K562 (cell line): ENCODE measurements around the gene AGMO. TPM values are rescaled to one million over a fixed set of nuclear protein-coding genes. Genes with fewer than 3 reads are reported as not detected.

Source experiments
- ATAC-seq: fragments of 200-7000 bp; cut with Tn5 transposase; 3 replicates; pipeline ENCODE4 v1.9.1; 2020; ENCODE audit warnings: moderate library complexity
- BruUV-seq: library from RNA; stranded (reverse); fragments of 400-500 nt; replicated peaks from 2 replicates; lab custom pipeline; 2021; lab: Mats Ljungman, UMichigan
- CTCF ChIA-PET: fragments of 300-600 bp; formaldehyde crosslinking; extraction: SDS; loops from one replicate; lab custom pipeline; 2021; ENCODE audit warnings: low intra/inter-chr PET ratio; lab: Yijun Ruan, JAX
- POLR2A ChIA-PET: fragments of 300-600, 350-650 bp; sonication (Branson Sonifier 250); formaldehyde crosslinking; extraction: SDS; loops from one replicate; lab custom pipeline; 2021; ENCODE audit warnings: antibody characterized with exemption, inconsistent platforms; lab: Yijun Ruan, JAX
- DNase-seq, 4 experiments: peaks; one replicate each; pipeline versions ENCODE4 v3.0.0 to v3.0.0-alpha.2; 2011 to 2018; ENCODE audit warnings: low spot score in 3 of 4, mixed read lengths in 3 of 4; ENCODE audit errors: extremely low read depth in 1 of 4
- FAIRE-seq: peaks from 2 replicates; lab custom pipeline; 2011; peaks lifted over from hg19 to GRCh38; lab: Jason Lieb, UNC
- H2AFZ ChIP-seq: 2 replicates; pipeline ENCODE4 v1.6.0; 2011; ENCODE audit warnings: low read depth, low read length, control low read depth, inconsistent platforms
- H3K27ac ChIP-seq: fragments of 200-600 bp; 3 replicates; pipeline ENCODE4 v1.8.0; 2011; ENCODE audit warnings: low read depth, mild to moderate bottlenecking, control low read depth, inconsistent platforms, low read length, moderate library complexity, mixed read lengths; ENCODE audit errors: extremely low read depth
- H3K27me3 ChIP-seq, 2 experiments: fragments of 300-600 bp in 1 of 2; 2 replicates in 1 of 2; 3 replicates in 1 of 2; pipeline versions ENCODE4 v1.6.0 to v1.8.0; 2011; ENCODE audit warnings: inconsistent platforms in 2 of 2, low read length in 2 of 2, mild to moderate bottlenecking in 1 of 2, mixed read lengths in 1 of 2, moderate library complexity in 1 of 2; ENCODE audit not compliant: control insufficient read depth in 2 of 2, insufficient read depth in 2 of 2
- H3K36me3 ChIP-seq: fragments of 300-600 bp; 3 replicates; pipeline ENCODE4 v1.8.0; 2011; ENCODE audit warnings: mild to moderate bottlenecking, low read length, inconsistent platforms; ENCODE audit not compliant: control insufficient read depth, insufficient read depth
- H3K4me1 ChIP-seq, 2 experiments: fragments of 200-600 bp in 1 of 2; replicated peaks in 1 of 2; 2 replicates in 1 of 2; 3 replicates in 1 of 2; pipeline versions ENCODE4 v1.5.1 to v1.8.0; 2011; ENCODE audit warnings: inconsistent platforms in 2 of 2, low read length in 2 of 2, mild to moderate bottlenecking in 1 of 2, mixed read lengths in 1 of 2, moderate library complexity in 1 of 2; ENCODE audit not compliant: control insufficient read depth in 2 of 2, insufficient read depth in 2 of 2
- H3K4me2 ChIP-seq: 2 replicates; pipeline ENCODE4 v1.6.1; 2011; ENCODE audit warnings: low read length, control low read depth, inconsistent platforms, mixed read lengths; ENCODE audit not compliant: insufficient read depth
- H3K4me3 ChIP-seq: fragments of 200-600 bp; sonication (generic), shearing (Covaris generic); 2 replicates; pipeline ENCODE4 v1.5.1; 2016; ENCODE audit warnings: control low read depth, inconsistent platforms
- H3K79me2 ChIP-seq: fragments of 200-600 bp; 3 replicates; pipeline ENCODE4 v1.8.0; 2011; ENCODE audit warnings: low read length, inconsistent platforms; ENCODE audit not compliant: control insufficient read depth, insufficient read depth
- H3K9ac ChIP-seq, 2 experiments: 2 replicates each; pipeline versions ENCODE4 v1.6.0 to v1.6.1; 2011; ENCODE audit warnings: low read depth in 2 of 2, low read length in 2 of 2, control low read depth in 1 of 2, inconsistent platforms in 1 of 2, mild to moderate bottlenecking in 1 of 2, mixed read lengths in 1 of 2; ENCODE audit not compliant: insufficient read depth in 1 of 2
- H3K9me1 ChIP-seq: one replicate; pipeline ENCODE4 v1.6.0; 2011; ENCODE audit warnings: inconsistent platforms, mild to moderate bottlenecking, low read length, moderate library complexity; ENCODE audit not compliant: control insufficient read depth, insufficient read depth
- H3K9me3 ChIP-seq: replicated peaks from 2 replicates; pipeline ENCODE4 v1.5.1; 2011; ENCODE audit warnings: low read depth, low read length, inconsistent platforms; ENCODE audit not compliant: control insufficient read depth, insufficient read depth
- H4K20me1 ChIP-seq: replicated peaks from 2 replicates; pipeline ENCODE4 v1.6.1; 2011; ENCODE audit warnings: low read length, inconsistent platforms, mixed read lengths; ENCODE audit not compliant: control insufficient read depth, insufficient read depth
- CLOCK ChIP-seq: fragments of 250-450 bp; sonication (Bioruptor Pico); IDR thresholded peaks from 2 replicates; pipeline ENCODE4 v1.4.0; 2020; ENCODE audit warnings: mild to moderate bottlenecking, moderate library complexity, borderline replicate concordance
- CTCFL ChIP-seq: IDR thresholded peaks from 2 replicates; pipeline ENCODE4 v1.6.1; 2011; ENCODE audit warnings: borderline replicate concordance, low read depth, mild to moderate bottlenecking, moderate library complexity, low read length; ENCODE audit not compliant: insufficient read depth, poor library complexity, severe bottlenecking
- ZBED1 ChIP-seq: IDR thresholded peaks from 2 replicates; pipeline ENCODE4 v1.6.1; 2014
- ZBTB2 ChIP-seq: fragments of 450-650 bp; IDR thresholded peaks from 2 replicates; pipeline ENCODE4 v1.6.1; 2016; ENCODE audit warnings: antibody characterized with exemption
- ZNF197 ChIP-seq: fragments of 200-800 bp; sonication (Bioruptor generic); IDR thresholded peaks from 2 replicates; pipeline ENCODE4 v1.6.1; 2016; ENCODE audit warnings: low read depth, missing genetic modification characterization, missing compliant biosample characterization
- ZNF23 ChIP-seq: fragments of 250-450 bp; sonication (Bioruptor Pico); IDR thresholded peaks from 2 replicates; pipeline ENCODE4 v1.4.0; 2020; ENCODE audit warnings: mild to moderate bottlenecking
- WGBS: fragments of 100-300 bp; shearing (Covaris generic); methylation state at CpG from one replicate; pipeline ENCODE4 v1.1.6; 2016; ENCODE audit warnings: low coverage, mixed read lengths; ENCODE audit not compliant: insufficient coverage; ENCODE audit errors: missing lambda C conversion rate; 5-methylcytosine and 5-hydroxymethylcytosine counted together
- in situ Hi-C: fragments of 300-500 bp; cut with MboI; formaldehyde crosslinking; loops from 4 replicates; pipeline ENCODE4 v1.15.0; 2018; ENCODE audit warnings: inconsistent platforms, mixed read lengths
- intact Hi-C: fragments of 100-400 bp; cut with micrococcal nuclease; formaldehyde crosslinking; loops from 2 replicates; pipeline ENCODE4 v1.14.2; 2022
- polyA plus RNA-seq, 8 experiments: library from polyadenylated mRNA; depleted of rRNA in 4 of 8; stranded (reverse) in 5 of 8; unstranded in 3 of 8; fragments of >200 nt; fragmentation: Nextera tagmentation in 2 of 8; fragmentation: Illumina TruSeq in 1 of 8; extraction: Ambion mirVana in 2 of 8; extraction: Trizol in 1 of 8; gene quantifications; 2 replicates each; pipeline versions ENCODE4 v1.2.1 to v1.2.3, GENCODE V29; 2011 to 2014; ENCODE audit warnings: inconsistent platforms in 1 of 8, missing spikeins in 1 of 8
- total RNA-seq, 7 experiments: library from RNA; depleted of rRNA in 6 of 7; stranded (reverse); fragments of >200 nt in 6 of 7; fragmentation: Illumina TruSeq in 2 of 7; extraction: Trizol in 2 of 7; gene quantifications; 2 replicates each; pipeline versions ENCODE4 v1.2.1 to v1.2.3, GENCODE V29; 2011 to 2021; ENCODE audit warnings: low replicate concordance in 1 of 7

The AGMO gene
- total and polyA plus RNA-seq, 9 of the 15 experiments (the other 6 are each of a cell fraction or from before 2014, with no cell fraction given) = 0.30 to 1.4 (median 0.69) TPM; not detected in 1

GRCh38 chr7:15567652-15568051 is 5.8 kb upstream of the AGMO start:
- H3K4me2 ChIP-seq = no peak overlapping the region
- no TSS peak for BruUV-seq
- in situ Hi-C loops = no loop called here
- H3K9me3 ChIP-seq = 0 out of 2 replicates have a peak, but pooled peaks cover 2% of the 10 kb centered on the region
- POLR2A ChIA-PET = no interaction called here
- no peak overlapping the region for H3K4me3 ChIP-seq
- H3K9ac ChIP-seq = no peak overlapping the region
- H3K79me2 ChIP-seq = no peaks in the 10 kb centered on the region
- WGBS = 0% methylated on average over 2 of the region's 2 CpGs
- no peaks in the 10 kb centered on the region for H3K27me3 ChIP-seq
- no peak overlapping the region for H2AFZ ChIP-seq
- FAIRE-seq (no peak), DNase-seq (no peak), ATAC-seq (no peak)
- no peak overlapping the region for H3K27ac ChIP-seq
- H3K9me1 ChIP-seq = no peaks in the 10 kb centered on the region
- H3K4me1 ChIP-seq = no peaks in the 10 kb centered on the region
- CTCF ChIA-PET = interaction anchor here (0.6 kb wide), 1 partner anchor 13 kb away, joined by 4 read pairs; no protein-coding TSS in a partner anchor
- H4K20me1 ChIP-seq = no peaks in the 10 kb centered on the region
- H3K36me3 ChIP-seq = no peaks in the 10 kb centered on the region
- intact Hi-C loops = no loop called here
- no peak for TF ChIP-seq ZBTB2
- TF ChIP-seq CLOCK (CRISPR knock-in tag) = no peak
- TF ChIP-seq ZBED1 = no peak
- no peak for TF ChIP-seq CTCFL
- no peak for TF ChIP-seq ZNF23 (CRISPR knock-in tag)
- TF ChIP-seq ZNF197 (CRISPR knock-in tag) = no peak
